Measurements from ENCODE around the gene ABCA8.

The ABCA8 gene

GRCh38 chr17:68822719-68823289 lies 132.4 kb downstream of the ABCA8 start:
- H3K9me3 ChIP-seq (replicated peaks; ENCODE audit: insufficient read depth, low read length): no peaks in the 10 kb centered on the region
- TF ChIP-seq EZH2phosphoT487 (IDR thresholded peaks at IDR 0.05; ENCODE audit: low read length): no peak
- TF ChIP-seq EZH2 (optimal IDR thresholded peaks at IDR 0.05; ENCODE audit: low read depth, low read length): no peak
- no peak for TF ChIP-seq CTCF (IDR thresholded peaks at IDR 0.05; ENCODE audit: low read length)
- H3F3A ChIP-seq (ENCODE audit: insufficient read depth, low read length): no peaks in the 10 kb centered on the region
- no peaks in the 10 kb centered on the region for H3K9me2 ChIP-seq (replicated peaks; ENCODE audit: insufficient read depth, low read length)
- no peaks in the 10 kb centered on the region for H3K4me1 ChIP-seq (ENCODE audit: low read length)
- H3K27ac ChIP-seq (ENCODE audit: low read length): no peak overlapping the region
- no peak overlapping the region for H3K4me3 ChIP-seq (ENCODE audit: low read length)
- no peak overlapping the region for H3K4me2 ChIP-seq (ENCODE audit: low read depth, low read length)
- no peaks in the 10 kb centered on the region for H4K20me1 ChIP-seq (ENCODE audit: insufficient read depth, low read length)
- no peak overlapping the region for H3K9ac ChIP-seq (ENCODE audit: low read length)
- no peaks in the 10 kb centered on the region for H3K79me2 ChIP-seq (ENCODE audit: low read length)
- no peak overlapping the region for H2AFZ ChIP-seq (ENCODE audit: low read length)
- DNase-seq: no peak
- no peaks in the 10 kb centered on the region for H3K36me3 ChIP-seq (replicated peaks; ENCODE audit: insufficient read depth, low read length)
- no peaks in the 10 kb centered on the region for H3K27me3 ChIP-seq (replicated peaks; ENCODE audit: insufficient read depth, low read length)

- Histone ChIP-seq H3K9ac (ENCODE audit: low read length) (no peak overlapping the region), H3K4me3 (ENCODE audit: low read length) (no peak overlapping the region), H3K27ac (ENCODE audit: low read length) (no peak overlapping the region), H3K36me3 (replicated peaks; ENCODE audit: insufficient read depth, low read length) (no peaks in the 10 kb centered on the region), H3K4me2 (ENCODE audit: low read depth, low read length) (no peak overlapping the region), H4K20me1 (ENCODE audit: insufficient read depth, low read length) (no peaks in the 10 kb centered on the region), H3F3A (ENCODE audit: insufficient read depth, low read length) (no peaks in the 10 kb centered on the region), H3K9me2 (replicated peaks; ENCODE audit: insufficient read depth, low read length) (no peaks in the 10 kb centered on the region), H3K79me2 (ENCODE audit: low read length) (no peaks in the 10 kb centered on the region), H3K9me3 (replicated peaks; ENCODE audit: insufficient read depth, low read length) (no peaks in the 10 kb centered on the region), H3K4me1 (ENCODE audit: low read length) (no peaks in the 10 kb centered on the region), H2AFZ (ENCODE audit: low read length) (no peak overlapping the region), H3K27me3 (replicated peaks; ENCODE audit: insufficient read depth, low read length) (no peaks in the 10 kb centered on the region)
- DNase-seq: no peak
- no peak for TF ChIP-seq CTCF (IDR thresholded peaks at IDR 0.05; ENCODE audit: low read length)
- TF ChIP-seq EZH2phosphoT487 (IDR thresholded peaks at IDR 0.05; ENCODE audit: low read length): no peak
- TF ChIP-seq EZH2 (optimal IDR thresholded peaks at IDR 0.05; ENCODE audit: low read depth, low read length): no peak
Observed at GRCh38 chr17:68821860-68822696, 133.1 kb downstream of the ABCA8 start.

GRCh38 chr17:68820825-68821481 lies 134.2 kb downstream of the ABCA8 start:
- Histone ChIP-seq H3K27me3 (replicated peaks; ENCODE audit: insufficient read depth, low read length) (no peaks in the 10 kb centered on the region), H3K9ac (ENCODE audit: low read length) (no peak overlapping the region), H3K79me2 (ENCODE audit: low read length) (no peaks in the 10 kb centered on the region), H2AFZ (ENCODE audit: low read length) (no peak overlapping the region), H4K20me1 (ENCODE audit: insufficient read depth, low read length) (no peaks in the 10 kb centered on the region), H3K9me3 (replicated peaks; ENCODE audit: insufficient read depth, low read length) (no peaks in the 10 kb centered on the region), H3K4me3 (ENCODE audit: low read length) (no peak overlapping the region), H3F3A (ENCODE audit: insufficient read depth, low read length) (no peaks in the 10 kb centered on the region), H3K36me3 (replicated peaks; ENCODE audit: insufficient read depth, low read length) (no peaks in the 10 kb centered on the region), H3K27ac (ENCODE audit: low read length) (no peak overlapping the region), H3K4me1 (ENCODE audit: low read length) (no peaks in the 10 kb centered on the region), H3K4me2 (ENCODE audit: low read depth, low read length) (no peak overlapping the region), H3K9me2 (replicated peaks; ENCODE audit: insufficient read depth, low read length) (no peaks in the 10 kb centered on the region)
- no peak for DNase-seq
- TF ChIP-seq EZH2phosphoT487 (IDR thresholded peaks at IDR 0.05; ENCODE audit: low read length): no peak
- no peak for TF ChIP-seq CTCF (IDR thresholded peaks at IDR 0.05; ENCODE audit: low read length)
- no peak for TF ChIP-seq EZH2 (optimal IDR thresholded peaks at IDR 0.05; ENCODE audit: low read depth, low read length)
